Measurements from ENCODE around the gene PKD1.
"Not testable (repeated sequence)": the region's sequence is repeated elsewhere in the genome, so short reads cannot be mapped to it uniquely, and the experiment has no call there.

The PKD1 gene

DNA sequence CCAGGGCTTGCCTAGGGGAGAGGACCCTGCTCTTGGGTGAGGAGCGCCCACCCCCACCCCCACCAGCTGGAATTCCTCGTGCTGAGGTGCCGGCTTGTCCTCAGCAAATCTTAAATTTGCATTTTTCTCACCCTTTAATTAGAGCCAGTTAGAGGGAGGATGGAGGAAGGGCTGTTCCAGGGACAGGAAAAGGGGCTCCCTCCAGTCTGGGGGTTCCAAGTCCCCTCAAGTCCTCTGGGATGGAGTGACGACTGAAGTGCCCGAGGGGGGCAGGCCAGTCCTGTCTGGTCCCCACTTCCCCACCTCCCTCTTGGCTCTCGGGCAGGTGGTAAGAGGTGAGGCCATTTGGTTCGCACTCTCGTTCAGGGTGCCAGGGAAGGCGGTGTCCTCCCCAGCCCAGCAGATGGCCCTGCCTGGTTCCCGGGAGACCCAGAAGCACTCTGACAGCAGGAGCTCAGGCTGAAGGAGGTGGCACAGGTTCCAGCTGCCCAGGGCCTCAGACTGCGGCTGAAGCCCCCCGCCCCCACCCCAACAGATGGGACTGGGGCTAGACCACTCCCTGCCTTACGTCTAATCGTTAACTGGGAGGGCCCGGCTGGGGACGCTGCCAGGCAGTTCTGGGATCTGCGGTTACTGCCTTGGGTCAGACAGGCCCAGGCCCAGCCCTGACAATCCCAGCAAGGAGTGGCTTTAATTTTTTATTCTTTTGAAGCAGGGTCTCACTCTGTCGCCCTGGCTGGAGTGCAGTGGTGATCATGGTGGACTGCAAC, 14.9 kb upstream of the PKD1 start:
- no peak for DNase-seq (ENCODE audit: low read depth)

DNA sequence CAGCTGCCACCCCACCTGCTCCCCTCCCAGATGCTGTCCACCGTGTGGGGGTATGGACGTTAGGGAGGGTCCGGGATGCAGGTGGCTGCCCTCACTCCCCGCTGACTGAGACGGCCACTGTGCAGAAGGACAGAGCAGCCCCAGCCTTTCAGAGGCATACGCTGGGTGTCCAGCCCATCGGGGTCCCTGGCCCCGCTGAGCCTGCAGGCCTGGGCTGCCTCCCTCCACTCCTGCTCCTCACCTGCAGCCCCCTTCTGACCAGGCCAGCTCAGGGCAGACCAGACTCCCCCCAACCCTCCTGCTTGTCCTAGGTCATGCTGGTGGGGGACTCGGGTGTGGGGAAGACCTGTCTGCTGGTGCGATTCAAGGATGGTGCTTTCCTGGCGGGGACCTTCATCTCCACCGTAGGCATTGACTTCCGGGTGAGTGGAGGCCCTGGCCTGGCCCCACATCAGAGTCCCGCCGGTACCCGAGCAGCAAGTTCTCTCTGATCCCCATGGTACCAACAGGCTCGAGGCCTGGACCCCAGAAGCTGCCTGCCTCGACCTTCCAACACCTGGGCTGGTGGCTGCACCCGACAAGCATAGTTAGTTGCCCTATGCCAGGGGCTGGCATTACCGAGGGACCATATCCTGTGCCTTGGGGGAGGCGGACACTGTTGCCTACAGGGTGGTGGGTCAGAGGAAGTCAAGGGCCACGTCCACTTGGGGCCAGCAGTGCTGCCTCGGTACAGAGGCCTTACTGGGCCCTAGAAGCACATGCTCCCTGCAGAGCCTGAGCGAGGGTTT, 14.1 kb upstream of the PKD1 start:
- DNase-seq (ENCODE audit: low read depth), result no peak

DNA sequence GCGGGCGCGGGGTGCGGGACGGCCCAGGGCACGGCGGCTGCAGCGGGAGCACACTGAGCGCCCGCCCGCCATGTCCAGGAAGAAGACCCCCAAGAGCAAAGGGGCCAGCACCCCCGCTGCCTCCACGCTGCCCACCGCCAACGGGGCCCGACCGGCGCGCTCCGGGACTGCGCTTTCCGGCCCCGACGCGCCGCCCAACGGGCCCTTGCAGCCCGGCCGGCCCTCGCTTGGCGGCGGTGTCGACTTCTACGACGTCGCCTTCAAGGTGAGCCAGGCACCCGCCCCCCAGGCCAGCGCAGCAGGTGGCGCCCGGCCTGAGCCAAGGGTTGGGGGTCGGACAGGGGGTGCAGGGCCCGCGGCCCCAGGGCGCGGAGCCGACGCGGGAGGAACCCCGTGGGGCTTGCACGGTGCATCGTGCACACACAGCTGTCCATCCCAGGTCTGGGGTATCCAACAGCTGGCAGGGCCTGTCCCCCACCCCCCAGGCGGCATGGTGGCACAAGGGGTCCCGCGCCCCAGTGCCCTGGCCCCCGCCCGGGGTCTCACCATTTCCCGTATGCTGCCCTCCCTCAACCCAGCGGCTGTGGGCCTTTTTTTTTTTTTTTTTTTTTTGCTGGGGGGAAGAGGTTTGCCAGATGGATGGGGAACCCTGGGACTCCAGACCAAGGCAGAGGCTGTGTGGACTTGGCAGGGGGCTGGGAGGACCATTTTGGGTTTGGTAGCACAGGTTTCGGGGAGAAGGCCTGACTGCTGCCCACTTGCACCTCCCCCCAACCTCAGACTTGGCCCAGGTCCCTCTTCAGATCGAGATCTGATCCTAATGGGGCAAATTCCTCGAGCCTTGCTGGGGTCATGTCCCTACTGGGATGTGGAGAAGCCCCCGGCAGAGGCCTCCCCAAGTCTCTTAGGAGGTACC, 13.3 kb upstream of the PKD1 start:
- no peak for DNase-seq (ENCODE audit: low read depth)

DNA sequence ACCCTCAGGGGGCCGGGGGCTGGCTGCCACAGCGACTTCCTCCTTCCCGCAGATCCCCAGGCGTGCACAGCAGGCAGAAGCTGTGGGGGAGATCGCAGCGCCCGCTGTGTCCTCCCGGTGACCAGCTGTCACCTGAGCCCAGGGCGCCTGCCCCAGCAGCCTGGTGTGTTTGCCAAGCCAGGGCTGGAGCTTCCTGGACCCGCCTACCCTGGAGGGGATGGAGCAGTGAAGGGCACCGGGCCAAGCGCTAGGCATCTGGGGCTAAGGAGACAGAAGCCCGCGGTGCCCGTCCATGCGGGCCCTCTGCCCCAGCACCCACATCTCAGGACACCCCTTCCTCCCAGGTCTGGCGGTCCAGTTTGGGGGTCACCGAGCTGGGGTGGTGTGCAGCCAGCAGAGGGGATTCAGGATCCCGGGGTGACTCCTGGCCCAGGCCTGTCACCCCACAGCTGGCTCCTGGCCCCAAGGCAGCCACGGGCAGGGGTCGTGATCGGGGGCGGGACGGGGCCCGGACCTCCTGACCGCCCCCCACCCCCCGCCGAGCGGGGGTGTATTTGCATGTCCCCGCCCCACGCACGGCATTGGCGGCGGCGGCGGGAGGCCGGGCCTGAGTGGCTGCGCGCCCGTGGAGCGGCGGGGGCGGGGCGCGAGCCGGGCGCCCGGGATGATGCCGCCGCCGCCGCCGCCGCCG, 12.4 kb upstream of the PKD1 start, which contains the start of gene RAB26:
Gene RAB26, plus strand, starts transcription at position 645 of the 691 bp plus-strand sequence. CDS start 159 bp downstream, outside the sequence.
- DNase-seq (ENCODE audit: low read depth), result no peak

DNA sequence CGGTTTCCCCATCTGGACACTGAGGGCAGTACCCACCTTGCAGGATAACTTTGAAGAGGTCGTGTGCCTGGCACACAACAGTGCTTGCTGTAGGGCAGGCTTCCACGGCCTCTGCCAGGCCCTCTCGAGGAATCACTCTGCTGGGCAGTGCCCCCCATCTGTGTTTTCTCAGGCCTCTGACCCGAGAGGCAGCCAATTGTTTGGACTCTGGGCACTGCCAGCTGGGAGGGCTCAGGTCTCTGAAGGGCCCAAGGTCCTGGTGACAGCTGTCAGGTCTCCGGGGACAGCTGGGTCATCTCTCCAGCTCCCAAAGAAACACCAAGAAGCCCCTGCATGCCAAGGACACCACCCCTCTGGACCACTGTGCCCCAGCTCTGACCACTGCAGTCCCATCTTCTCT, 11.7 kb upstream of the PKD1 start:
- DNase-seq (ENCODE audit: low read depth), result no peak

- no peak for DNase-seq (ENCODE audit: low read depth)
These were observed 10.1 kb upstream of the PKD1 start for GRCh38 chr16:2145843-2146242.

DNA sequence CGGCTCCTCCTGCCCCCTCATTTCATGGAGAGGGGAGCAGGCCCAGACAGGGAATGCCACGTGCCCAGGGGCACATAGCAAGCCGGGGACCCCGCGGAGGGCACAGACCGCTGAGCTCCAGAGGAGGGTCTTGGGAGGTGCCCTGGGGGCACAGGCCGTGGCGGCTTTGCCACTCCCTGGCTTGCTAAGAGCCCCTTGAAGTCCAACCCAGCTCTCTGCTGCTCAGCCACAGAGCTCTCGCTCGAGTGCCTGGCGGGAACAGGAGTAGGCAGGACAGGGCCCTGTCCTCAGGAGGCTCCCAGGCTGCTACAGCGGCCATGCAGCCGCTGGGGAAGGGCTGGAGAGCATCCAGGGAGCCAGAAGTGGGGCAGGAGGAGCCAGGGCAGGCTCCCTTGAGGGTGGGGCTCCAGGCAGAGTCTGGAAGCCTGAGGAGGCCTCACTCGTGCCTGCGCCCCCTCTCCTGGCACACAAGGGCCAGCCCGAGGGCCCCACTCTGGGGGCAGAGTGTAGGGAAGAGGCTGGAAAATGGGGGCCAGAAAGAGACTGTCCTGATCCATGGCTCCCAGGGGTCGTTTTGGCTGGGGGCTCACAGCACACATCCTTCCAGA, 8.3 kb upstream of the PKD1 start:
- no peak for DNase-seq (ENCODE audit: low read depth)

GRCh38 chr16:2142942-2143877, 7.5 kb upstream of the PKD1 start:
- no peak for DNase-seq (ENCODE audit: low read depth)

DNA sequence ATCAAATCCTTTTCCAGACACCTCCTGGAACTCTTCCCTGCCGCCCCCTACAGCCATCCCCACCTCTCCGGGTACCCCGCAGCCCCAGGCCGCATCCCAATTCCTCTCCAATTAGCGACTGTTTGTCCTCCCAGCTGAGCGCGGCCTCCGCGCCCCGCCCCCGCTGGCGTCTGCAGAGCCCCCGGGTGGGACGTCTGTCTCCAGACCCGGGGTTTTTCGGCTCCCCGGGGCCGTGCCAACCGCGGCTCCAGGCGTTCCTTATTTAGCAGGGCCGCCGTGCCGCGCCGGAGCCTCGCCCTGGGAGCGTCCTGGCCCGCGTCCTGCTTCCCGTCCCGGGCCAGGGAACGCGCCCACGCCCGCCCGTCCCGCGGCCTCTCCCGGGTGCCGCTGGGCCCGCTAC, 627 bp downstream of the PKD1 start:
- DNase-seq (ENCODE audit: low read depth), result not testable (repeated sequence)

DNA sequence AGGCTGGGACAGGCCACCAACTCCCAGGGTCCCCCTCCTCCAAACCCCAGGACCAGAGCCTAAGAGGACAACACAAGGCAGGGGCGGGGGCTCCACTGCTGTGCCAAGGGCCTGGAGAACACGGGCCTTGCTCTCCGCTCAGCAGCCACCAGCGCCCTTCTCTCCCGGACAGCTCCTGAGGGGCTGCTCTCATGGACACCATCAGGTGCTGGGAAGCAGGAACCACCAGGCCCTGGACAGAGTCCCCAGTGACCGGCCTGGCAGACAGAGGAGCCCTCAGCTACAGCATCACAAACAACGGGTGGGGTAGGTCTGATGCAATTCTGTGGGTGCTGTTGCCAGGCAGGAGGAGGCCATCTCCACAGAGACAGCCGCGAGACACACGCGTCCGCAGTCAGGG, 1.9 kb downstream of the PKD1 start:
- DNase-seq (ENCODE audit: low read depth), result not testable (repeated sequence)

DNA sequence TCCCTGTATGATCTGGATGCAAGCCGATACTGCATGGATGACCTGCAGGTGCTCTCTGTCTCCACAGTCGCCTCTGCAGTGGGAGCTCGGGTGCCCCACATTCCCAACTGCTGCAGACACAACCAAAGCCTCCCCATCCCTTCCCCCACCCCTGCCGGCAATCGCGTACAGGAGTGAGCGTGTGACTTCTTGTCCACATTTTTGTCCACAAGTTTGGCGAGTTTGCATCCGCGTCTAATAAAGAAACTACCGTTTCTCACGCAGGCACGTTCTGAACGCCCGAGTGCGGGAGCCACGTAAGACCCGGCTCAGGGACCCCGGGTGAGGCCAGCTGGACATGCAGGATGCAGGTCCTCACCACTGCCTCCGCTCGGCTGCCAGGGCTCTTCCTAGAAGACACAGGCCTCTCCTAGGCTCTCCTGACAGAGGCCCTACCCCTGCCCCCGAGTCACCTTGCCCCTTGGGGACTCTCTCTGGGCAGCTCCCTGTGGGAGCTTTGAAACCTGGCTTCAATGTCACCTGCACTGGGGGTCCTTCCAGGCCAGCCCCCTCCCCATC, 5.7 kb downstream of the PKD1 start:
- not testable (repeated sequence) for DNase-seq (ENCODE audit: low read depth)

- DNase-seq (ENCODE audit: low read depth), result not testable (repeated sequence)
These were observed 6.4 kb downstream of the PKD1 start for GRCh38 chr16:2129251-2129650.

- DNase-seq (ENCODE audit: low read depth), result not testable (repeated sequence)
These were observed 7.9 kb downstream of the PKD1 start for GRCh38 chr16:2127630-2128280.

DNA sequence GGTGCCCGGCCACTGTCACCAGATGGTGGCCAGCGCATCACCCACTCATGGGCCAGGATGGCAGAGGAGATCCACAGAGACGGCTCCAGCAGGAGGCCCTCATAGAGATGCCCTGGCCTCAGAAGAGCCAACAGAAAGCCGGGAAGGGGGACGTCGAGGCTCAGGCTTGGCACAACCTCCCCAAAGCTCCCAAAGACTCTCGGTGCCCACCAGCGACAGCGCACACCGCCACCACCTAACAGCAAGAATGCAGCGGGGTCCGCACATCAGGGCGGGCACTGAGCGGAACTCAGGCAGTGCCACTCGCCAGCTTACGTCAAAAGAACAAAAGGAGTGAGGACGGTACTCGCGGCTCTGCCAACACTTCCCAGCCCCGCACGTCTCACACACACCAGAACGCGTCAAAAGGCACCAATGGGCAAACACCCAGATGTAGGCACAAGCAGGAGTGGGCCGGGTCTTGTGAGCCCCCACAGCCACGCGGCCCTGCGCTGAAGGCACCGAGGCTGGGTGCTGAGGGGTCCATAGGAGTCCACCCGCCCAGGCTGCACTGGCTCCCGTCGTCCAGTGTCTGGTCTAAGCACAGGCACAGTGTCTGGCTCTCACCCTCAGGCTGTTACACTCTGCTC, 8.7 kb downstream of the PKD1 start:
- DNase-seq (ENCODE audit: low read depth), result not testable (repeated sequence)

GRCh38 chr16:2126161-2126743, 9.4 kb downstream of the PKD1 start:
- DNase-seq (ENCODE audit: low read depth), result not testable (repeated sequence)

GRCh38 chr16:2125609-2126008, 10.1 kb downstream of the PKD1 start:
- not testable (repeated sequence) for DNase-seq (ENCODE audit: low read depth)

GRCh38 chr16:2124694-2125444, 10.8 kb downstream of the PKD1 start:
- DNase-seq (ENCODE audit: low read depth), result peak; percentile 54

DNA sequence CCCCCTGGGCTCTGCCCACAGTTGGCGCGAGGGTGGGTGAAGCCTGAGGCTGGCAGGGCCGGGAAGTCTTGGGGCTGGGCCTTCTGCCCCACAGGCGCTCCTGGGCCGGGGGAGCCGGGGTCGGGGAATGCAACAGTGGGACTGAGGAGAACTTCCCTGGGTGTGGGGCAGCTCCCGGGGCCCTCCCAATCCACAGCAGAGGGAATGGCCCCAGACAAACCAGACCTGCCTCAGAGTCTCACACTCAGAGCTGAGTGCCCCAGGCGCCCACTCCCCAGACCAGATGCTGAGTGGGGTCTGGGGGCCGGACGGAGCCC, 11.4 kb downstream of the PKD1 start:
- not testable (repeated sequence) for DNase-seq (ENCODE audit: low read depth)
